HepG2 (cell line): ENCODE results near the gene SPHK2. TPM values are rescaled to one million over a fixed set of nuclear protein-coding genes. Genes with fewer than 3 reads are reported as not detected.

ENCODE experiments used
- ATF7-NPFF ChIP-seq: sonication (generic); formaldehyde crosslinking; IDR thresholded peaks from 2 replicates; pipeline ENCODE4 v1.8.1; 2023; ENCODE audit warnings: mild to moderate bottlenecking, low read depth, missing genetic modification reagents, moderate library complexity
- NKX3-1 ChIP-seq: sonication (generic); formaldehyde crosslinking; IDR thresholded peaks from 2 replicates; pipeline ENCODE4 v1.5.0; 2020; ENCODE audit warnings: missing genetic modification reagents
- PATZ1 ChIP-seq: sonication (generic); formaldehyde crosslinking; IDR thresholded peaks from 2 replicates; pipeline ENCODE4 v1.4.0; 2020; ENCODE audit warnings: missing genetic modification reagents
- RARA ChIP-seq: IDR thresholded peaks from 2 replicates; pipeline ENCODE4 v1.6.1; 2016; ENCODE audit warnings: missing genetic modification reagents, missing compliant biosample characterization
- TCF7L2 ChIP-seq: IDR thresholded peaks from 2 replicates; pipeline ENCODE4 v1.6.1; 2011; ENCODE audit warnings: mild to moderate bottlenecking, low read depth, low read length, moderate library complexity
- ZFP41 ChIP-seq: sonication (generic); formaldehyde crosslinking; IDR thresholded peaks from 2 replicates; pipeline ENCODE4 v1.4.0; 2020; ENCODE audit warnings: mild to moderate bottlenecking, missing genetic modification reagents, borderline replicate concordance
- ZFP62 ChIP-seq: sonication (generic); formaldehyde crosslinking; IDR thresholded peaks from 2 replicates; pipeline ENCODE4 v1.4.0; 2020; ENCODE audit warnings: missing genetic modification reagents
- ZNF251 ChIP-seq: sonication (generic); formaldehyde crosslinking; IDR thresholded peaks from 2 replicates; pipeline ENCODE4 v1.9.0; 2021; ENCODE audit warnings: mild to moderate bottlenecking, missing genetic modification reagents
- ZNF260 ChIP-seq: sonication (generic); formaldehyde crosslinking; IDR thresholded peaks from 2 replicates; pipeline ENCODE4 v1.4.0; 2020; ENCODE audit warnings: missing genetic modification reagents, low read depth, mild to moderate bottlenecking, borderline replicate concordance
- ZNF501 ChIP-seq: sonication (generic); formaldehyde crosslinking; IDR thresholded peaks from 2 replicates; pipeline ENCODE4 v1.5.1; 2020; ENCODE audit warnings: mild to moderate bottlenecking, moderate library complexity, missing genetic modification reagents
- ZNF513 ChIP-seq: sonication (generic); formaldehyde crosslinking; conservative IDR thresholded peaks from 2 replicates; pipeline ENCODE4 v1.5.0; 2020; ENCODE audit warnings: missing genetic modification reagents
- polyA plus RNA-seq, 8 experiments: library from polyadenylated mRNA; depleted of rRNA in 3 of 8; stranded (reverse) in 7 of 8; unstranded in 1 of 8; fragments of >200 nt; fragmentation: Illumina TruSeq in 4 of 8; extraction: Trizol in 4 of 8; gene quantifications; 2 replicates each; pipeline versions ENCODE4 v1.2.1 to v1.2.3, GENCODE V29; 2011 to 2016; ENCODE audit warnings: low read depth in 4 of 8, missing spikeins in 1 of 8, mixed read lengths in 1 of 8; ENCODE audit not compliant: insufficient read depth in 1 of 8
- total RNA-seq, 5 experiments: library from RNA; depleted of rRNA; stranded (reverse); fragments of >200 nt; fragmentation: Illumina TruSeq; extraction: Trizol; gene quantifications; 2 replicates each; pipeline ENCODE4 v1.2.3, GENCODE V29; 2016; ENCODE audit warnings: low read depth in 1 of 5
- TF ChIP-seq, protein P1 (sequence below): sonication (generic); formaldehyde crosslinking; IDR thresholded peaks from 2 replicates; pipeline ENCODE4 v1.8.0; 2022; ENCODE audit warnings: mild to moderate bottlenecking, missing genetic modification reagents, borderline replicate concordance
- TF ChIP-seq, protein P2 (sequence below): IDR thresholded peaks from 2 replicates; pipeline ENCODE4 v1.6.1; 2016; ENCODE audit warnings: missing genetic modification reagents, missing compliant biosample characterization
- TF ChIP-seq, protein P3 (sequence below): sonication (generic); formaldehyde crosslinking; IDR thresholded peaks from 2 replicates; pipeline ENCODE4 v1.4.0; 2020; ENCODE audit warnings: missing genetic modification reagents
- TF ChIP-seq, protein P4 (sequence below): sonication (generic); formaldehyde crosslinking; IDR thresholded peaks from 2 replicates; pipeline ENCODE4 v1.8.0; 2022; ENCODE audit warnings: mild to moderate bottlenecking, missing genetic modification reagents, moderate library complexity
- TF ChIP-seq, protein P5 (sequence below): sonication (generic); formaldehyde crosslinking; IDR thresholded peaks from 2 replicates; pipeline ENCODE4 v1.5.0; 2020; ENCODE audit warnings: mild to moderate bottlenecking, missing genetic modification reagents, moderate library complexity
- TF ChIP-seq, protein P6 (sequence below): sonication (generic); formaldehyde crosslinking; IDR thresholded peaks from 2 replicates; pipeline ENCODE4; 2020; ENCODE audit warnings: missing genetic modification reagents, mild to moderate bottlenecking, borderline replicate concordance

The SPHK2 gene
- total and polyA plus RNA-seq, 2 of the 13 experiments (the other 11 are each of a cell fraction or from before 2014, with no cell fraction given) = 2.9 to 14.4 TPM

- no peak; the same call in 1 of the 2 replicates for TF ChIP-seq ZNF513 (CRISPR knock-in tag)
- no peak for TF ChIP-seq NKX3-1 (CRISPR knock-in tag)
- no peak for TF ChIP-seq ATF7-NPFF (CRISPR knock-in tag)
- TF ChIP-seq RARA = no peak
- TF ChIP-seq, protein P1, sequence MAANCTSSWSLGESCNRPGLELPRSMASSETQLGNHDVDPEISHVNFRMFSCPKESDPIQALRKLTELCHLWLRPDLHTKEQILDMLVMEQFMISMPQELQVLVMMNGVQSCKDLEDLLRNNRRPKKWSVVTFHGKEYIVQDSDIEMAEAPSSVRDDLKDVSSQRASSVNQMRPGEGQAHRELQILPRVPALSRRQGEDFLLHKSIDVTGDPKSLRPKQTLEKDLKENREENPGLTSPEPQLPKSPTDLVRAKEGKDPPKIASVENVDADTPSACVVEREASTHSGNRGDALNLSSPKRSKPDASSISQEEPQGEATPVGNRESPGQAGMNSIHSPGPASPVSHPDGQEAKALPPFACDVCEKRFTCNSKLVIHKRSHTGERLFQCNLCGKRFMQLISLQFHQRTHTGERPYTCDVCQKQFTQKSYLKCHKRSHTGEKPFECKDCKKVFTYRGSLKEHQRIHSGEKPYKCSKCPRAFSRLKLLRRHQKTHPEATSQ (CRISPR knock-in tag) = no peak
- no peak for TF ChIP-seq ZNF260
- no peak for TF ChIP-seq ZFP41 (CRISPR knock-in tag)
- TF ChIP-seq PATZ1 = no peak
- TF ChIP-seq, protein P2, sequence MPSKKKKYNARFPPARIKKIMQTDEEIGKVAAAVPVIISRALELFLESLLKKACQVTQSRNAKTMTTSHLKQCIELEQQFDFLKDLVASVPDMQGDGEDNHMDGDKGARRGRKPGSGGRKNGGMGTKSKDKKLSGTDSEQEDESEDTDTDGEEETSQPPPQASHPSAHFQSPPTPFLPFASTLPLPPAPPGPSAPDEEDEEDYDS = no peak
- no peak for TF ChIP-seq ZNF501 (CRISPR knock-in tag)
- no peak for TF ChIP-seq TCF7L2
- TF ChIP-seq ZFP62 (CRISPR knock-in tag) = no peak
- TF ChIP-seq, protein P3, sequence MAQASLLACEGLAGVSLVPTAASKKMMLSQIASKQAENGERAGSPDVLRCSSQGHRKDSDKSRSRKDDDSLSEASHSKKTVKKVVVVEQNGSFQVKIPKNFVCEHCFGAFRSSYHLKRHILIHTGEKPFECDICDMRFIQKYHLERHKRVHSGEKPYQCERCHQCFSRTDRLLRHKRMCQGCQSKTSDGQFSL = 0 out of 2 replicates have a peak, but pooled peaks have one; percentile 20
- TF ChIP-seq, protein P4, sequence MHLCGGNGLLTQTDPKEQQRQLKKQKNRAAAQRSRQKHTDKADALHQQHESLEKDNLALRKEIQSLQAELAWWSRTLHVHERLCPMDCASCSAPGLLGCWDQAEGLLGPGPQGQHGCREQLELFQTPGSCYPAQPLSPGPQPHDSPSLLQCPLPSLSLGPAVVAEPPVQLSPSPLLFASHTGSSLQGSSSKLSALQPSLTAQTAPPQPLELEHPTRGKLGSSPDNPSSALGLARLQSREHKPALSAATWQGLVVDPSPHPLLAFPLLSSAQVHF (CRISPR knock-in tag) = no peak
- TF ChIP-seq ZNF251 (CRISPR knock-in tag) = no peak
- TF ChIP-seq, protein P5, sequence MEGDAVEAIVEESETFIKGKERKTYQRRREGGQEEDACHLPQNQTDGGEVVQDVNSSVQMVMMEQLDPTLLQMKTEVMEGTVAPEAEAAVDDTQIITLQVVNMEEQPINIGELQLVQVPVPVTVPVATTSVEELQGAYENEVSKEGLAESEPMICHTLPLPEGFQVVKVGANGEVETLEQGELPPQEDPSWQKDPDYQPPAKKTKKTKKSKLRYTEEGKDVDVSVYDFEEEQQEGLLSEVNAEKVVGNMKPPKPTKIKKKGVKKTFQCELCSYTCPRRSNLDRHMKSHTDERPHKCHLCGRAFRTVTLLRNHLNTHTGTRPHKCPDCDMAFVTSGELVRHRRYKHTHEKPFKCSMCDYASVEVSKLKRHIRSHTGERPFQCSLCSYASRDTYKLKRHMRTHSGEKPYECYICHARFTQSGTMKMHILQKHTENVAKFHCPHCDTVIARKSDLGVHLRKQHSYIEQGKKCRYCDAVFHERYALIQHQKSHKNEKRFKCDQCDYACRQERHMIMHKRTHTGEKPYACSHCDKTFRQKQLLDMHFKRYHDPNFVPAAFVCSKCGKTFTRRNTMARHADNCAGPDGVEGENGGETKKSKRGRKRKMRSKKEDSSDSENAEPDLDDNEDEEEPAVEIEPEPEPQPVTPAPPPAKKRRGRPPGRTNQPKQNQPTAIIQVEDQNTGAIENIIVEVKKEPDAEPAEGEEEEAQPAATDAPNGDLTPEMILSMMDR (CRISPR knock-in tag) = peak; percentile 42
- TF ChIP-seq, protein P6, sequence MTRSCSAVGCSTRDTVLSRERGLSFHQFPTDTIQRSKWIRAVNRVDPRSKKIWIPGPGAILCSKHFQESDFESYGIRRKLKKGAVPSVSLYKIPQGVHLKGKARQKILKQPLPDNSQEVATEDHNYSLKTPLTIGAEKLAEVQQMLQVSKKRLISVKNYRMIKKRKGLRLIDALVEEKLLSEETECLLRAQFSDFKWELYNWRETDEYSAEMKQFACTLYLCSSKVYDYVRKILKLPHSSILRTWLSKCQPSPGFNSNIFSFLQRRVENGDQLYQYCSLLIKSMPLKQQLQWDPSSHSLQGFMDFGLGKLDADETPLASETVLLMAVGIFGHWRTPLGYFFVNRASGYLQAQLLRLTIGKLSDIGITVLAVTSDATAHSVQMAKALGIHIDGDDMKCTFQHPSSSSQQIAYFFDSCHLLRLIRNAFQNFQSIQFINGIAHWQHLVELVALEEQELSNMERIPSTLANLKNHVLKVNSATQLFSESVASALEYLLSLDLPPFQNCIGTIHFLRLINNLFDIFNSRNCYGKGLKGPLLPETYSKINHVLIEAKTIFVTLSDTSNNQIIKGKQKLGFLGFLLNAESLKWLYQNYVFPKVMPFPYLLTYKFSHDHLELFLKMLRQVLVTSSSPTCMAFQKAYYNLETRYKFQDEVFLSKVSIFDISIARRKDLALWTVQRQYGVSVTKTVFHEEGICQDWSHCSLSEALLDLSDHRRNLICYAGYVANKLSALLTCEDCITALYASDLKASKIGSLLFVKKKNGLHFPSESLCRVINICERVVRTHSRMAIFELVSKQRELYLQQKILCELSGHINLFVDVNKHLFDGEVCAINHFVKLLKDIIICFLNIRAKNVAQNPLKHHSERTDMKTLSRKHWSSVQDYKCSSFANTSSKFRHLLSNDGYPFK (CRISPR knock-in tag) = no peak
These were observed 17.6 kb downstream of the SPHK2 start, which contains the start of gene DBP (continued) for GRCh38 chr19:48636859-48637448.
